A172 (cell line): ENCODE results near the gene RPL19. TPM values are rescaled to one million over a fixed set of nuclear protein-coding genes. Genes with fewer than 3 reads are reported as not detected.
"Not testable (repeated sequence)": the region's sequence is repeated elsewhere in the genome, so short reads cannot be mapped to it uniquely, and the experiment has no call there.

Experiments used
- DNase-seq: peaks from one replicate; pipeline ENCODE4 v3.0.0-alpha.2; 2015; ENCODE audit warnings: low spot score
- total RNA-seq: library from RNA; depleted of rRNA; stranded (reverse); fragments of >200 nt; shearing (Covaris generic); gene quantifications from 2 replicates; pipeline ENCODE4 v1.2.3, GENCODE V29; 2014; rRNA removed

RPL19 gene
- total RNA-seq, 1 experiment from 2014 or later = 2,918 TPM

DNA sequence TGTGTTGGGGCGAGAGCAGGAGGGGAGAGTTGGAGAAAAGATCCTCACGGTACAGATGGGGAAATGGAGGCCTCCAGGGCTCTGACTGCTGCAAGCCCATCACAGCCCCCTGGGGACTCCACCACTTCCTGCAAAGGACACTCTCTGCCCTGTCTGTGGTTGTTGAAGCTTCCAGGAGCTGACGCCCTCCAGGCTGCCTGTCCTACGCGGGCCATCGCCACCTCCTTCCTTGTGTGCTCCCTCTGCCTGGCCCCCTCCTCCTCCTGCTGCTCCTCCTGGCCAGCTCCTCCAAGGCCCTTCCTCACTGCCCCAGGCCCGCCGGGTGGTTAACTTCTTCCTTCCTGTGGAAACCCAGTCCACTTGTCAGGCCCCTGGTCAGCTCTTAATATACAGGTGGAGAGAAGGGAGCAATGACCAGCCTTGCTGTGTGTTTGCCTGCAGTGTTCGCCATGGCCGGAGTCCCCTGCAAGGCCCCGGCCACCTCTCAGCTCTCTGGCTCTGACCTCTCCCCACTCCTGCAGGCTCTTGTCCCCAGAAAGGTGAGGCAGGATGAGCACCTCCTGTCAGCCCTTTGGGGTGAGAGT is 44.0 kb downstream of the RPL19 start:
- no peak for DNase-seq

DNA sequence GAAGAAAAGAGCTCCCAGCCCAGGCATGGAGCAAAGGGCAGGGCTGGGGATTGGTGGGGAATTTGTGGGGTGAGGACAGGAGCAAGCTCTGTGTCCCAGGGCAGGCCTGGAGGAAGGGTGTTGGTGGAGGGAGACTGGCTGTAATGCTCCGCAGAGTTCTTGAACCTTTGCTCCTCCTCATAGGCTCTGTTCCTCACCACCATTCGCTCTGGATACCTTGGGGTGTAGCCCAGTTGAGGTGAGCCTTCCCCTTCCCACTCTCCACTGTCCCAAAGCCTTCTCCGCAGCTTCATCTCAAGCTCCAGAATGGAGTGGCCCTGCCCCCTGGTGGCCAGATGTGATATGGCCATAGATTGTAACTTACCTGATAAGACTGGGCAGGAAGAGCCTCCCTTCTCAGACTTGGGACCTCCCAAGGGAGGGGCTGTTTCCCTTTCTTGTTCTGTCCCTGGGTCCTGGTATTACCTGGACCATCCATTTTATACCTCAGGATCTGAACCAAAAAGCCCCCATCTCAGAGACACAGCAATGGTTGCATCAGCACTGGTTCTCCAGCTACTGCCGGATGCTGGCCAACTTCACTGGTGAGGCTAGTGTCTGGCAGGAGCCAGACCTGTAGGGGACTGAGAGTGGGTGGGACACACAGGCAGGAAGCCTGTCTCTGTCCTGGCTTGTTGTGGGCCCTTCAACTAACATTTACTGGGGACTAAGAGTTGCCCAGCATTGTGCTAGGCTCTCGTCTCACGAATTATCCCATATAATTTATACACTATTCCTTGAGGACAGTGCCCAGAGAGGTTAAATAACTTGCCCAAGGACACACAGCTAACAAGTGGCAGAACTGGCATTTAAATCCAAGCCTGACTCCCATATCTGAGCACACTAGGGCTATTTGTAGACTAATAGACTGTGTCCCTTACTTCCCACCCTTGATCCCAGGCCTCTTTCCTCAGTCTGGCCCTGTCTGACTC is 44.8 kb downstream of the RPL19 start:
- peak; percentile 84 for DNase-seq

DNA sequence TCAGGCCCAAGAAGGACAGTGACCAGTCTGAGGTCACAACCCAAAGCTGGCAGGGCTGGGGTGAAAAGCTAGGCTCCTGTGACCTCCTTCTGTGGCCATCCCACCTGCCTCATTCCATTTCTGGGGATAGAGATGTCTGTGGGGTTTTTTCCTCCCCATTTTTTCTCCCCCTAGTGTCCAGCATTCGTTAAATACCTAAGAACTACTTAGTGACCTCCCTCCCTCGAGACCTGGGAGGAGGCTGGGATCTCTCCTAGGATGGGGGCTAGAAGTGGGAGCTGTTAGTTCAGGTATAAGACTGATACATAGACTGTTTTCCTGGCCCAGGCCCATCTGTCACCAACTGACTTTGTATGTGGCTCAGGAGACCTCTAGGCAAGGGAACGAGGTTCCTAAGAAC is 46.2 kb downstream of the RPL19 start:
- no peak for DNase-seq

DNA sequence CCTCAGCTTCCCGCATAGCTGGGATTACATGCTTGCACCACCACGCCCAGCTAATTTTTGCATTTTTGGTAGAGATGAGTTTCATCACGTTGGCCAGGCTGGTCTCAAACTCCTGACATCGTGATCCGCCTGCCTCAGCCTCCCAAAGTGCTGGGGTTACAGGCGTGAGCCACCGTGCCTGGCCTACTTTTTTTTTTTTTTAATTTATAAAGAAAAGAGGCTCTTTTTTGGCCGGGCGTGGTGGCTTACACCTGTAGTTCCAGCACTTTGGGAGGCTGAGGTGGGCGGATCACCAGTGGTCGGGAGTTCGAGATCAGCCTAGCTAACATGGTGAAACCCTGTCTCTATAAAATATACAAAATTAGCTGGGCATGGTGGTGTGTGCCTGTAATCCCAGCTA is 50.0 kb downstream of the RPL19 start:
- DNase-seq = not testable (repeated sequence)

DNA sequence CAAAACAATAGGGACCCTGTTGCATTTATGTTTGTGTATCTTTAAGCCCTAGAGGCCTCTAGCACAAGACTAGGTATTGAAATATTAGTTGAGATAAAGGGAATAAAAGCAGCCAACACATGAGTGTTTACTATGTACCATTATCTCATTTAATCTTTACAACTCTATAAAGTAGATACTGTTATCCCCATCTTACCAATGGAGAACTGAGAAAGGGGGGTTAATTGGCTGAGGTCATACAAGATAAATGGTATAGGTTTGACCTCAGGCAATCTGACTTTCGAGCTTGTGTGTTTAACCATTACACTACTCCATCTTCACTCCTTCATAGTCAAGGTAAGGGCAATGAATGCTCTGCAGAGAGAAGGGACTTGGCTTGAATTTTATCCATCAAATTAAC is 51.9 kb downstream of the RPL19 start:
- no peak for DNase-seq

DNA sequence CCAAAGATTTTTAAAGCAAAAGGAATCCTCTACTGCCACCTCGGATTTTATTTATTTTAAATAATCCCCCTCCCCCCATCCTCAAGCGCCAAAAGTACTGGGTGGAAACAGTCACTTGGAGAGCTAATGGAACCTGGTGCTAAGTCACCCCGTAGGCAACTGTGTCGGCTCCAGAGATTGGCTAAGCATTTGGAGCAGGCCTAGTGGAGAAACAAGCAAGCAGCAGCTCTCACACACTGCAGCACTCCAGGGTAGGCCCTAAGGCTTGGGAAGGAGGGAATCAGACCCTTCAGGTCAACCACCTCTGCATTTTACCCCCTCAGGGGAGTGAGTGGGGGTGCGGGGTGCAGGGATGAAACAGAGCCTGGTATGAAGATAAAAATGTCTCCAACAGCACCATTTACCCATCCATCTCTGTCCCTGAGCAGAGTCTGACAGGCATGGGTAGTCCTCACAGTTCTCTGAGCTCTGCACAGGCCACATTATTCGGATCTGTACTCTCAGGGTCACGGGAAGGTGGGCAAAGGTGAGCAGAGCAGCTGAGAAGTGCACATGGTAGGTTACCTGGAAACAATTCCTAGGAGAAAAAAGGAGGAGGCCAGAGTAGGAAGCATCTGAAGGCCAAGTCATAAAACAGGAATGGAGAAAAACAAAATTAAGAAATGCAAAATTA is 52.8 kb downstream of the RPL19 start:
- no peak for DNase-seq

Other genes with a start within 250 kb of the RPL19 start
- gene FBXO47, start 232.9 kb upstream of the RPL19 start, total RNA-seq = not detected in 2 replicates
- gene PLXDC1, start 48.6 kb upstream of the RPL19 start, total RNA-seq = 0.64 and 2.1 TPM in 2 replicates
- gene ARL5C, start 34.1 kb upstream of the RPL19 start, total RNA-seq = not detected in 2 replicates
- 4.0 and 4.5 TPM in 2 replicates for gene CACNB1, start 2.6 kb upstream of the RPL19 start, total RNA-seq
- gene STAC2, start 25.7 kb downstream of the RPL19 start, total RNA-seq = 0.12 TPM in 1 of 2 replicates, not detected in the other
- 9.8 and 11.9 TPM in 2 replicates for gene FBXL20, start 201.3 kb downstream of the RPL19 start, total RNA-seq